H9 (cell line): ENCODE measurements around the gene MLPH. TPM values are rescaled to one million over a fixed set of nuclear protein-coding genes. Genes with fewer than 3 reads are reported as not detected.

Source experiments
- DNase-seq: peaks from one replicate; pipeline ENCODE4 v3.0.0-alpha.2; 2017
- H2AFZ ChIP-seq: one replicate; pipeline ENCODE4 v1.6.1; 2013; ENCODE audit warnings: mild to moderate bottlenecking, low read length, control low read depth, moderate library complexity
- H2AK5ac ChIP-seq: 2 replicates; pipeline ENCODE4 v1.6.1; 2013; ENCODE audit warnings: low read length, control low read depth, mixed read lengths; ENCODE audit not compliant: insufficient read length
- H2BK120ac ChIP-seq: one replicate; pipeline ENCODE4 v1.6.1; 2013; ENCODE audit warnings: low read depth, mild to moderate bottlenecking, low read length, control low read depth, inconsistent platforms; ENCODE audit not compliant: poor library complexity, severe bottlenecking
- H2BK12ac ChIP-seq: 2 replicates; pipeline ENCODE4 v1.6.1; 2013; ENCODE audit warnings: low read length, control low read depth, mixed read lengths, low read depth; ENCODE audit not compliant: insufficient read length
- H2BK15ac ChIP-seq: 2 replicates; pipeline ENCODE4 v1.6.1; 2013; ENCODE audit warnings: low read depth, low read length, control low read depth
- H2BK20ac ChIP-seq: one replicate; pipeline ENCODE4 v1.6.1; 2013; ENCODE audit warnings: low read depth, mild to moderate bottlenecking, low read length, control low read depth, inconsistent platforms; ENCODE audit not compliant: poor library complexity, severe bottlenecking
- H2BK5ac ChIP-seq: 2 replicates; pipeline ENCODE4 v1.6.1; 2013; ENCODE audit warnings: low read length, control low read depth, mixed read lengths; ENCODE audit not compliant: insufficient read length
- H3K14ac ChIP-seq: 2 replicates; pipeline ENCODE4 v1.6.1; 2013; ENCODE audit warnings: low read length, control low read depth; ENCODE audit not compliant: insufficient read depth
- H3K18ac ChIP-seq: 2 replicates; pipeline ENCODE4 v1.6.1; 2013; ENCODE audit warnings: low read depth, mild to moderate bottlenecking, mixed read lengths, low read length, control low read depth; ENCODE audit not compliant: insufficient read length
- H3K23ac ChIP-seq: 2 replicates; pipeline ENCODE4 v1.6.1; 2013; ENCODE audit warnings: low read length, control low read depth, mixed read lengths, low read depth; ENCODE audit not compliant: insufficient read length
- H3K23me2 ChIP-seq: 2 replicates; pipeline ENCODE4 v1.6.1; 2013; ENCODE audit warnings: low read depth, mild to moderate bottlenecking, mixed read lengths, low read length, control low read depth; ENCODE audit not compliant: insufficient read length, poor library complexity, severe bottlenecking
- H3K27ac ChIP-seq: 2 replicates; pipeline ENCODE4 v1.5.1; 2013; ENCODE audit warnings: low read length, control low read depth, mixed read lengths, low read depth; ENCODE audit not compliant: insufficient read length
- H3K27me3 ChIP-seq: 2 replicates; pipeline ENCODE4 v1.6.1; 2013; ENCODE audit warnings: low read length, control low read depth, inconsistent platforms; ENCODE audit not compliant: insufficient read depth
- H3K4ac ChIP-seq: 2 replicates; pipeline ENCODE4 v1.6.1; 2013; ENCODE audit warnings: low read depth, mild to moderate bottlenecking, control low read depth, inconsistent platforms, low read length, moderate library complexity
- H3K4me1 ChIP-seq: 2 replicates; pipeline ENCODE4 v1.6.1; 2013; ENCODE audit warnings: low read length, control low read depth, inconsistent platforms; ENCODE audit not compliant: insufficient read depth
- H3K4me2 ChIP-seq: 2 replicates; pipeline ENCODE4 v1.6.1; 2013; ENCODE audit warnings: low read length, control low read depth, mixed read lengths; ENCODE audit not compliant: insufficient read length, insufficient read depth
- H3K56ac ChIP-seq: 2 replicates; pipeline ENCODE4 v1.6.1; 2013; ENCODE audit warnings: low read depth, mild to moderate bottlenecking, mixed read lengths, low read length, control low read depth; ENCODE audit not compliant: insufficient read length
- H3K79me1 ChIP-seq: 2 replicates; pipeline ENCODE4 v1.6.1; 2013; ENCODE audit warnings: low read depth, mild to moderate bottlenecking, moderate library complexity, low read length, control low read depth, inconsistent platforms; ENCODE audit not compliant: insufficient read depth, poor library complexity, severe bottlenecking
- H3K79me2 ChIP-seq: 2 replicates; pipeline ENCODE4 v1.6.1; 2013; ENCODE audit warnings: low read length, control low read depth, inconsistent platforms; ENCODE audit not compliant: insufficient read depth
- H3K9ac ChIP-seq: 2 replicates; pipeline ENCODE4 v1.6.1; 2013; ENCODE audit warnings: low read length, control low read depth, mixed read lengths; ENCODE audit not compliant: insufficient read length; ENCODE audit errors: extremely low read depth
- H3K9me3 ChIP-seq: one replicate; pipeline ENCODE4 v1.6.1; 2013; ENCODE audit warnings: low read depth, low read length, inconsistent platforms; ENCODE audit not compliant: control insufficient read depth
- H3T11ph ChIP-seq: one replicate; pipeline ENCODE4 v1.6.1; 2013; ENCODE audit warnings: mild to moderate bottlenecking, low read length, control low read depth, inconsistent platforms
- H4K20me1 ChIP-seq: one replicate; pipeline ENCODE4 v1.6.1; 2013; ENCODE audit not compliant: control insufficient read depth, insufficient read length, insufficient read depth
- H4K5ac ChIP-seq: 2 replicates; pipeline ENCODE4 v1.6.1; 2013; ENCODE audit warnings: low read depth, mild to moderate bottlenecking, mixed read lengths, low read length, control low read depth; ENCODE audit not compliant: insufficient read length
- H4K8ac ChIP-seq: replicated peaks from 2 replicates; pipeline ENCODE4 v1.6.1; 2013; ENCODE audit warnings: low read length, control low read depth, mixed read lengths, low read depth; ENCODE audit not compliant: insufficient read length
- H4K91ac ChIP-seq: 2 replicates; pipeline ENCODE4 v1.6.1; 2013; ENCODE audit warnings: low read depth, mild to moderate bottlenecking, moderate library complexity, mixed read lengths, low read length, control low read depth; ENCODE audit not compliant: insufficient read length
- H3K27ac Mint-ChIP-seq, 3 experiments: 2 replicates in 2 of 3; 3 replicates in 1 of 3; pipeline ENCODE4 v1.8.0; 2020 to 2021; ENCODE audit warnings: mixed read lengths in 3 of 3, mild to moderate bottlenecking in 1 of 3, moderate library complexity in 1 of 3
- H3K27me3 Mint-ChIP-seq: 2 replicates; pipeline ENCODE4 v1.8.0; 2021; ENCODE audit warnings: low read depth, mild to moderate bottlenecking, moderate library complexity, mixed read lengths
- H3K36me3 Mint-ChIP-seq, 3 experiments: 2 replicates in 2 of 3; 3 replicates in 1 of 3; pipeline ENCODE4 v1.8.0; 2020 to 2021; ENCODE audit warnings: low read depth in 3 of 3, mixed read lengths in 3 of 3; ENCODE audit not compliant: insufficient read depth in 1 of 3
- H3K4me1 Mint-ChIP-seq, 2 experiments: 2 replicates each; pipeline ENCODE4 v1.8.0; 2020; ENCODE audit warnings: mixed read lengths in 2 of 2
- H3K4me3 Mint-ChIP-seq, 2 experiments: 2 replicates in 1 of 2; 3 replicates in 1 of 2; pipeline ENCODE4 v1.8.0; 2020 to 2021; ENCODE audit warnings: mild to moderate bottlenecking in 2 of 2, mixed read lengths in 2 of 2, moderate library complexity in 1 of 2
- H3K9me3 Mint-ChIP-seq, 2 experiments: 2 replicates in 1 of 2; 3 replicates in 1 of 2; pipeline ENCODE4 v1.8.0; 2020; ENCODE audit warnings: mild to moderate bottlenecking in 2 of 2, mixed read lengths in 2 of 2, moderate library complexity in 1 of 2
- WGBS: extraction: QIAGEN DNeasy Blood & Tissue Kit; methylation state at CpG from one replicate; pipeline ENCODE4 v1.1.7; 2013; ENCODE audit warnings: missing lambda C conversion rate, low lambda C conversion rate, mixed read lengths; ENCODE audit not compliant: insufficient read length; ENCODE audit errors: extremely low coverage; 5-methylcytosine and 5-hydroxymethylcytosine counted together
- total RNA-seq: library from RNA; stranded (reverse); gene quantifications from 2 replicates; pipeline ENCODE4 v1.2.1, GENCODE V29; 2021
- TF ChIP-seq, protein P1 (sequence below): fragments of 200-600 bp; sonication (generic); conservative IDR thresholded peaks from 3 replicates; pipeline ENCODE4 v1.8.0; 2021; ENCODE audit warnings: antibody characterized with exemption, mild to moderate bottlenecking

MLPH gene
- total RNA-seq, 1 experiment from 2014 or later, result 3.4 TPM

DNA sequence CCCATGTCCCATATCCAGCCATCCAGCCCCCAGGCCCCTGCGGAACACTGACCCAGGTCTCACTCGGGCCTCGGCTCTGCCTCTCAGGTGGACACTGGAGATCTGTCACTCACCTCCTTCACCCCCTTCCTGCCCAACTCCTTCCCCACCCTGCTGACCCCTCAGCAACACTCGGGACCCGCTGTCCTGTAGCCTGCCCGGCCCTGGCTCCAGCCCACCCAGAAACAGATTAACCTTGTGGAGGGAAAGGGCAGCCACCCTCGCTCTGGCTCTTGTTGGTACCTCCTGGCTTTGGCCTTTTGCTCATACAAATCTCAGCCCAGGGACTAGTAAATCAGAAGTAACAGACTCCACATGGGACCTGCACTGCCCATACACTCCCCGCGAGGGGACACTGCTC lies 49.6 kb downstream of the MLPH start:
- no peak overlapping the region for H4K5ac ChIP-seq
- H3K27me3 ChIP-seq, result no peaks in the 10 kb centered on the region
- H2BK12ac ChIP-seq, result no peak overlapping the region
- no peak overlapping the region for H3K4me2 ChIP-seq
- TF ChIP-seq, protein P1, sequence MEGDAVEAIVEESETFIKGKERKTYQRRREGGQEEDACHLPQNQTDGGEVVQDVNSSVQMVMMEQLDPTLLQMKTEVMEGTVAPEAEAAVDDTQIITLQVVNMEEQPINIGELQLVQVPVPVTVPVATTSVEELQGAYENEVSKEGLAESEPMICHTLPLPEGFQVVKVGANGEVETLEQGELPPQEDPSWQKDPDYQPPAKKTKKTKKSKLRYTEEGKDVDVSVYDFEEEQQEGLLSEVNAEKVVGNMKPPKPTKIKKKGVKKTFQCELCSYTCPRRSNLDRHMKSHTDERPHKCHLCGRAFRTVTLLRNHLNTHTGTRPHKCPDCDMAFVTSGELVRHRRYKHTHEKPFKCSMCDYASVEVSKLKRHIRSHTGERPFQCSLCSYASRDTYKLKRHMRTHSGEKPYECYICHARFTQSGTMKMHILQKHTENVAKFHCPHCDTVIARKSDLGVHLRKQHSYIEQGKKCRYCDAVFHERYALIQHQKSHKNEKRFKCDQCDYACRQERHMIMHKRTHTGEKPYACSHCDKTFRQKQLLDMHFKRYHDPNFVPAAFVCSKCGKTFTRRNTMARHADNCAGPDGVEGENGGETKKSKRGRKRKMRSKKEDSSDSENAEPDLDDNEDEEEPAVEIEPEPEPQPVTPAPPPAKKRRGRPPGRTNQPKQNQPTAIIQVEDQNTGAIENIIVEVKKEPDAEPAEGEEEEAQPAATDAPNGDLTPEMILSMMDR, result no peak
- Mint-ChIP-seq H3K36me3 (no peaks in the 10 kb centered on the region; a peak in 1 of 7 replicates), H3K4me1 (peaks cover 9 to 16% of the 10 kb centered on the region in 2 experiments), H3K4me3 (no peak overlapping the region), H3K27me3 (peaks cover 13% of the 10 kb centered on the region), H3K9me3 (peaks cover 0 to under 1% of the 10 kb centered on the region in 2 experiments; a peak in 2 of 5 replicates), H3K27ac (no peak overlapping the region)
- H3K14ac ChIP-seq, result no peak overlapping the region
- no peak overlapping the region for H3K27ac ChIP-seq
- H3K4me1 ChIP-seq, result no peaks in the 10 kb centered on the region
- H4K8ac ChIP-seq, result no peak overlapping the region
- no peak overlapping the region for H3K18ac ChIP-seq
- no peak overlapping the region for H2AFZ ChIP-seq
- no peak overlapping the region for H2BK120ac ChIP-seq
- H3K9me3 ChIP-seq, result no peaks in the 10 kb centered on the region
- DNase-seq, result no peak
- H3K23me2 ChIP-seq, result peaks cover 2% of the 10 kb centered on the region
- no peak overlapping the region for H3K9ac ChIP-seq
- H3K23ac ChIP-seq, result no peak overlapping the region
- no peaks in the 10 kb centered on the region for H3K79me1 ChIP-seq
- H3K79me2 ChIP-seq, result no peaks in the 10 kb centered on the region
- no peak overlapping the region for H2BK15ac ChIP-seq
- H4K20me1 ChIP-seq, result no peaks in the 10 kb centered on the region
- no peak overlapping the region for H2BK20ac ChIP-seq
- H3K4ac ChIP-seq, result no peak overlapping the region
- no peak overlapping the region for H2BK5ac ChIP-seq
- H2AK5ac ChIP-seq, result no peak overlapping the region
- H4K91ac ChIP-seq, result no peak overlapping the region
- no peak overlapping the region for H3T11ph ChIP-seq
- H3K56ac ChIP-seq, result no peak overlapping the region
- no CpG with 5 or more reads among the region's 9 CpGs for WGBS
